HG03196 (cell line): ENCODE results near the gene GRPEL2.
"Not testable (repeated sequence)": the region's sequence is repeated elsewhere in the genome, so short reads cannot be mapped to it uniquely, and the experiment has no call there.

Experiments used
- ATAC-seq: cut with Tn5 transposase; IDR thresholded peaks from one replicate; pipeline ENCODE4 v1.9.1; 2021; ENCODE audit not compliant: unreplicated experiment

Gene GRPEL2

DNA sequence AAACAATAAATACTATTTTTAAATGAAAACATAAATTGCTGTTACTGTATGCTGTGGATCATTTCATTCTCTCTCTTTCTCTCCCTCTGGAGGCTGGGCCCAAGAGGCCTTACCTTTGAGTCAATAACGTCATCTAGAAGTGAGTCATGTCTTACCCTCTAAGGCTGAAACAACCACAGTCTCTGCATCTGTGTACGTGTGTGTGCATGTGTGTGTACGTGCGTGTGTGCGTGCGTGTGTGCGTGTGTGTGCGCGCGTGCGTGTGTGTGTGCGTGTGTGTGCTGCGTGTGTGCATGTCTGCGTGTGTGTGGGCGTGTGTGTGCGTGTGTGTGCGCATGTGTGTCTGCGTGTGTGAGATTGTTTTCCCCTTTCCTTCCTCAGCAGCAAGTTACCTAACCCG is 47.4 kb downstream of the GRPEL2 start:
- no peak for ATAC-seq

DNA sequence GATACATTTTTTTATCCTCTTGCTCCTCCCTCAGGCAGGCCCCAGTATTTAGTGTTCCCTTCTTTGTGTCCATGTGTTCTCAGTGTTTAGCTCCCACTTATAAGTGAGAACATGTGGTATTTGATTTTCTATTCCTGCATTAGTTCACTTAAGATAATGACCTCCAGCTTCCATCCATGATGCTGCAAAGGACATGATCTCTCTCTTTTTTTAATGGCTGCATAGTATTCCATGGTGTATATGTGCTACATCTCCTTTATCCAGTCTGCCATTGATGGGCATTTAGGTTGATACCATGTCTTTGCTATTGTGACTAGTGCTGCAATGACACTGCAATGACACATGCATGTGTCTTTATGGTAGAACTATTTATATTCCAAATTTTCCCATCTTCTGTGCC is 49.7 kb downstream of the GRPEL2 start:
- not testable (repeated sequence) for ATAC-seq

DNA sequence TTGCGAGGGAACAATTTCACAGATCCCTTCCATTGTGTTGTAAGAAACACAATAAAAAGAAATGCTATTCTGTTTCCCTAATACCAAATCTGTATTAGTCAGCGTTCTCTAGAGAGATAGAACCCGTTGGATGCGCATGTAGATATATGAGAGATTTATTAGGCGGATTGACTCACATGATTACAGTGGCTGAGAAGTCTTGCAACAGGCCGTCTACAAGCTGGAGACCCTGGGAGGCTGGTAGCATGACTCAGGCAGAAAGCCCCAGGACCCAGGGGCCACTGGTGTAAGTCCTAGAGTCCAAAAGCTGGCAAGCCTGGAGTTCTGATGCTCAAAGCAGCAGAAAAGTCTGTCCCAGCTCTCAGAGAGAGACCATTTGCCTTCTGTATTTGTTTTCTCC is 52.2 kb downstream of the GRPEL2 start:
- ATAC-seq = no peak

DNA sequence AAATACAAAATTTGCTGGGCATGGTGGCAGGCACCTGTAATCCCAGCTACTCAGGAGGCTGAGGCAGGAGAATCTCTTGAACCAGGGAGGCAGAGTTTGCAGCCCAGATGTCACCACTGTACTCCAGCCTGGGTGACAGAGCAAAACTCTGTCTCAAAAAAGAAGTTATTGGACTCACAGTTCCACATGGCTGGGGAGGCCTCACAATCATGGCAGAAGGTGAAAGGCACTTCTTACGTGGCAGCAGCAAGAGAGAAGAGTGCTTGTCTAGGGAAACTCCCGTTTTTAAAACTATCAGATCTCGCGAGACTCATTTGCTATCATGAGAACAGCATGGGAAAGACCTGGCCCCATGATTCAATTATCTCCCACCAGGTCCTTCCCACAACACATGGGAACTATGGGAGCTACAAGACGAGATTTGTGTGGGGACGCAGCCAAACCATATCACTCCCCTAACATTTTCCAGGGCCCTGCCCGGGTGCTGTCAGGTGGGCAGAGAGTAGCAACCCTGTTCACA is 53.5 kb downstream of the GRPEL2 start:
- ATAC-seq = not testable (repeated sequence)

DNA sequence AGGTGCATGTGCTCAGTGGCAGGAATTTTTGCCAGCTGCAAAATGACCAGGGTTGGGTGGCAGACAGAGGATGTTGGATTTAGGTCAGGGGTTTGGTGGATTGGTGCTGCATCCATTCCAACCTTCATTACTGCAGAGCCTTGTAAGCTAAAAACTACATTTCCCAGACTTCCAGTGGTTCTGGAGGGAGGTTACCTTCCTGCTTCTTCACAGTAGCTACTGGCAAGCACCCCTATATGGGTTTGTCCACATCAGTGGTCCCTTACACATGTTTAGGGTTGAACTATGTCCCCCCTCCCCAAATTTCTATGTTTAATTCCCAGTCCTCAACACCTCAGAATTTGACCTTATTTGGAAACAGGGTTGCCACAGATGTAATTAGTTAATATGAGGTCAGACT is 54.5 kb downstream of the GRPEL2 start:
- no peak for ATAC-seq

DNA sequence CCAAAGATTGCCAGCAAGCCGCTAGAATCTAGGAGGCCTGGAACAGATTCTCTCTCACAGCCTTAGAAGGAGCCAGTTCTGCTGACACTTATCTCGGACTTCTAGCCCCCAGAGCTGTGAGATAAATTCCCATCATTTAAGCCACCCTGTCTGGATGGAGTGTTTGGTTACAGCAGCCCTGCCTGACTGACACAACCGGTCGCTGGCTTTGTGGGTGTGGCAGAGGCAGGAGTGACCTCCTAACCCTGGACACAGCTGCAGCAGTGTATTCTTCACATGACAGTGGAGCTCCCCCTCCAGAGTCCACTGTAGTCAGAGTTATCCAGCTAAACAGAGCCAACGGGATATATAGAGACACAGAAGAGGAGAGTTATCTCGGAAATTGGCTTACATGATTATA is 55.0 kb downstream of the GRPEL2 start:
- ATAC-seq = no peak

DNA sequence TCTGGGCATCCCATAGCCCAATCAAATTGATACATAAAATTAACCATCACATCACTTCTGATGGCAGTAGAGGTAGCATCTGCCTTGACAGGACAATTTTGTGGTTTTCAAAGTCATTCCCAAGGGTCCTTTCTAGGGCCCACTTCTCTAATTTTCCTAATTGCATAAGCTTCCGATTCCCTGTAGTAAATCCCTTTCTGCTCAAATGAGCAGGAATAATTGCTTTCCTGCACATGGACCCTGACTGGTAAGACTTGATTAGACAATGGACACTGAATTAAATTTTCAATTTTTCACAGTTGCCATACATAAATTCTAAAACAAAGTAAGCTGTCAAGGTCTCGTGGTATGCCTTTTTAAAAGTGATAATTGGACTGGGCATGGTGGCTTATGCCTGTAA is 55.8 kb downstream of the GRPEL2 start:
- no peak for ATAC-seq

DNA sequence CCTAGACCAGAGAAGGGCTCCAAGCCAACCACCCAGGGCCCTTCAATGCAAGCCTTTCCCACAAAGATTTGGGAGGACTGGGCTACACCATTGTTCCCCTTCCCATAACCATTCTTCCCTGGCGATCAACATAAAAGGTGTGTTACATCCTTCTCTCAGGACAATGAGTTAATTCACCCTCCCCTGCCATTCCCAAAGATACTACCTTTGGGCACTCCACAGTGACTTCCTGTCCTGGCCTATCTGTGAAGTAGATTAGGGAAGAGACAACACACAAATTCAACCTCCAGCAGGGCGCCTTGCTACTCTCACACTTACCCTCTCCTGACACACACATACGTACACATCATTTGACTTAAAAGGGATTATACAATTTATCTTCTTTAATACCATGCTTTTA is 57.0 kb downstream of the GRPEL2 start:
- no peak for ATAC-seq
